HEK293T (cell line): Measurements from ENCODE around the gene TBC1D16.

Experiments
- ARNT ChIP-seq: fragments of 450-650 bp; IDR thresholded peaks from 2 replicates; pipeline ENCODE4 v1.6.1; 2017; ENCODE audit warnings: mild to moderate bottlenecking
- BHLHE40 ChIP-seq: fragments of 450-650 bp; IDR thresholded peaks from 2 replicates; pipeline ENCODE4 v1.6.1; 2016; ENCODE audit warnings: mild to moderate bottlenecking, moderate library complexity, borderline replicate concordance
- CTBP1 ChIP-seq: fragments of 450-650 bp; IDR thresholded peaks from 2 replicates; pipeline ENCODE4 v1.6.1; 2016; ENCODE audit warnings: borderline replicate concordance
- FOXK2 ChIP-seq: fragments of 450-650 bp; IDR thresholded peaks from 2 replicates; pipeline ENCODE4 v1.6.1; 2016; ENCODE audit warnings: mild to moderate bottlenecking
- FOXM1 ChIP-seq: fragments of 450-650 bp; IDR thresholded peaks from 2 replicates; pipeline ENCODE4 v1.6.1; 2017; ENCODE audit warnings: mild to moderate bottlenecking, borderline replicate concordance
- HDGF ChIP-seq: fragments of 450-650 bp; IDR thresholded peaks from 2 replicates; pipeline ENCODE4 v1.6.1; 2017; ENCODE audit warnings: antibody characterized with exemption, borderline replicate concordance
- L3MBTL2 ChIP-seq: fragments of 450-650 bp; conservative IDR thresholded peaks from 2 replicates; pipeline ENCODE4 v1.6.1; 2016; ENCODE audit warnings: mild to moderate bottlenecking
- NFRKB ChIP-seq: fragments of 450-650 bp; IDR thresholded peaks from 2 replicates; pipeline ENCODE4 v1.6.1; 2016; ENCODE audit warnings: mild to moderate bottlenecking, moderate library complexity
- SP1 ChIP-seq: fragments of 450-650 bp; IDR thresholded peaks from 2 replicates; pipeline ENCODE4 v1.6.1; 2017
- TARDBP ChIP-seq: fragments of 450-650 bp; IDR thresholded peaks from 2 replicates; pipeline ENCODE4 v1.6.1; 2016
- ZNF384 ChIP-seq: fragments of 450-650 bp; IDR thresholded peaks from 2 replicates; pipeline ENCODE4 v1.6.1; 2016

- no peak for TF ChIP-seq SP1
- TF ChIP-seq BHLHE40: no peak
- no peak for TF ChIP-seq ZNF384
- TF ChIP-seq TARDBP: no peak
- TF ChIP-seq FOXK2: no peak
- no peak for TF ChIP-seq L3MBTL2
- TF ChIP-seq FOXM1: no peak
- TF ChIP-seq CTBP1: no peak
- TF ChIP-seq NFRKB: no peak
- no peak for TF ChIP-seq ARNT
- TF ChIP-seq HDGF: no peak
These were observed 128.4 kb downstream of the TBC1D16 start for GRCh38 chr17:79907217-79907715.
